H1 (cell line): ENCODE measurements around the gene ZMIZ1. TPM values are rescaled to one million over a fixed set of nuclear protein-coding genes. Genes with fewer than 3 reads are reported as not detected.

Experiments used
- FOSL1 ChIP-seq: IDR thresholded peaks from 2 replicates; pipeline ENCODE4 v1.6.1; 2011; ENCODE audit warnings: mild to moderate bottlenecking, low read depth, low read length, moderate library complexity; ENCODE audit not compliant: insufficient read depth
- polyA plus RNA-seq, 7 experiments: library from polyadenylated mRNA; depleted of rRNA in 3 of 7; stranded (reverse) in 5 of 7; unstranded in 2 of 7; fragments of >200 nt in 5 of 7; fragments of 200-250 nt in 2 of 7; gene quantifications; 1 replicate in 5 of 7; 2 replicates in 1 of 7; 4 replicates in 1 of 7; pipeline versions ENCODE4 v1.2.1 to v1.2.3, GENCODE V29; 2011 to 2013; ENCODE audit warnings: missing spikeins in 2 of 7, mixed read lengths in 2 of 7
- total RNA-seq: library from RNA; stranded (reverse); fragmentation: NEBNext Ultra II Directional; extraction: Animal tissue kit (Norgen Biotek cat#: 25700); gene quantifications from 2 replicates; pipeline ENCODE4 v1.2.1, GENCODE V29; 2021
- TF ChIP-seq, protein P1 (sequence below): IDR thresholded peaks from 2 replicates; pipeline ENCODE4 v1.6.1; 2011; ENCODE audit warnings: low read length, improper control_type of control experiment

Gene ZMIZ1
- total and polyA plus RNA-seq, 2 of the 8 experiments (the other 6 are each of a cell fraction or from before 2014, with no cell fraction given): 8.1 to 28.0 TPM

DNA sequence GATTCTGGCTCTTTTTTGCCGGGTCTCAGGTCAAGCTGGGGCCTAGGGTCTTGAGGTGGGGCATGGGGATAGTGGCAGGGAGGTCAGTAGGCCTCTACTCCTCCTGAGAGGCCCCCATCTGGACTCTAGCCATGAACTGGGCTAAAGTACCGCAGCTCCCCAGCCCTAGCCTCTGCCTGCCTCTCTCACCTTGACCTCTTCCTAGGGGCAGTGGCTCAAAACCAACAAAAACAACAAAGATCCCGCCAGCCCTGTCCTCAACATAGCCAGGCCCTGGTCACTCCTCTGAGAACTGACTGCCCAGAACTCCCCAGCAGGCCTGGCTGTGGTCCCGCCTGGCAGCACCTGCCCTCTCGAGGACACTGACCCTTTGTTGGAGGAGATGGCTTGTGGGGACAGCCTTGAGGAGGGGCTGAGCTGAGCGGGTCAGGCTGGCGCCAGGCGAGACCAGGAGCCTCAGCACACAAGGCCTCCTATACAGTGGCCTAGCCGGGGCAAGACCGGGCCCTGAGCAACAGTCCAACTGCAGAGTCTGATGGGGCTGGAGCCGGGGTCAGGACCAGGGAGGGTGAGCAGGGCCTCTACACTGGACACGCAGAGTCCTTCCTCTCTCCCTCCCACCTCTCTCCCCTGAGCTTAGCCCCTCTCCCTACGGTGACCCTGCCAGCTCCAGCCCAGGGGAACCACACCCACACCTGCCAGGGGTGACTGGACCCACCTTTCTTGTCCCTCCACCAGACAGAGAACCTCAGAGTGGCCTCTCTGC is 266.9 kb downstream of the ZMIZ1 start (continued):
- TF ChIP-seq, protein P1, sequence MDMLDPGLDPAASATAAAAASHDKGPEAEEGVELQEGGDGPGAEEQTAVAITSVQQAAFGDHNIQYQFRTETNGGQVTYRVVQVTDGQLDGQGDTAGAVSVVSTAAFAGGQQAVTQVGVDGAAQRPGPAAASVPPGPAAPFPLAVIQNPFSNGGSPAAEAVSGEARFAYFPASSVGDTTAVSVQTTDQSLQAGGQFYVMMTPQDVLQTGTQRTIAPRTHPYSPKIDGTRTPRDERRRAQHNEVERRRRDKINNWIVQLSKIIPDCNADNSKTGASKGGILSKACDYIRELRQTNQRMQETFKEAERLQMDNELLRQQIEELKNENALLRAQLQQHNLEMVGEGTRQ: no peak
- no peak for TF ChIP-seq FOSL1
- TF ChIP-seq, all 59 proteins: peak for 0
